ENCODE measurements around the gene IGSF22.
"Not testable (repeated sequence)": the region's sequence is repeated elsewhere in the genome, so short reads cannot be mapped to it uniquely, and the experiment has no call there.

The IGSF22 gene

GRCh38 chr11:18696638-18697225 lies 29.3 kb downstream of the IGSF22 start:
- no peak for DNase-seq

- DNase-seq: no peak
Measured at GRCh38 chr11:18692941-18693760, 32.8 kb downstream of the IGSF22 start.

GRCh38 chr11:18691467-18692140 lies 34.4 kb downstream of the IGSF22 start:
- DNase-seq: not testable (repeated sequence)

GRCh38 chr11:18684267-18684666 lies 41.7 kb downstream of the IGSF22 start:
- DNase-seq: no peak

GRCh38 chr11:18682466-18682865 lies 43.5 kb downstream of the IGSF22 start:
- DNase-seq: no peak

GRCh38 chr11:18681949-18682348 lies 44.0 kb downstream of the IGSF22 start:
- DNase-seq: not testable (repeated sequence)

- no peak for DNase-seq
Measured at GRCh38 chr11:18677560-18677959, 48.4 kb downstream of the IGSF22 start.

- DNase-seq: no peak
Measured at GRCh38 chr11:18676803-18677202, 49.2 kb downstream of the IGSF22 start.

GRCh38 chr11:18672209-18672608 lies 53.8 kb downstream of the IGSF22 start:
- not testable (repeated sequence) for DNase-seq

- no peak for DNase-seq
Measured at GRCh38 chr11:18671246-18671645, 54.7 kb downstream of the IGSF22 start.

- DNase-seq: no peak
Measured at GRCh38 chr11:18669711-18670110, 56.3 kb downstream of the IGSF22 start.

- no peak for DNase-seq
Measured at GRCh38 chr11:18669219-18669596, 56.8 kb downstream of the IGSF22 start.

GRCh38 chr11:18668131-18668530 lies 57.9 kb downstream of the IGSF22 start:
- DNase-seq: no peak

- not testable (repeated sequence) for DNase-seq
Measured at GRCh38 chr11:18665353-18665872, 60.6 kb downstream of the IGSF22 start.

- no peak for DNase-seq
Measured at GRCh38 chr11:18657673-18658072, 68.3 kb downstream of the IGSF22 start.

Data from anterior cingulate cortex (tissue), 58 donors.